VCaP (cell line): Measurements from ENCODE around the gene TM9SF3.

Source experiments
- H3K27ac ChIP-seq: fragments of 450-650 bp; 2 replicates; pipeline ENCODE4 v1.5.1; 2017
- CTCF ChIP-seq: fragments of 450-650 bp; conservative IDR thresholded peaks from 2 replicates; pipeline ENCODE4 v1.5.1; 2017; ENCODE audit warnings: mild to moderate bottlenecking, moderate library complexity

The TM9SF3 gene

GRCh38 chr10:96538683-96539082 is 48.1 kb downstream of the TM9SF3 start:
- TF ChIP-seq CTCF = no peak
- peak overlapping the region; percentile 83 for H3K27ac ChIP-seq

GRCh38 chr10:96536129-96536528 is 50.7 kb downstream of the TM9SF3 start:
- TF ChIP-seq CTCF = no peak
- peak overlapping the region; percentile 74 for H3K27ac ChIP-seq

- no peak for TF ChIP-seq CTCF
- H3K27ac ChIP-seq = peak overlapping the region; percentile 74
Observed at GRCh38 chr10:96532523-96532922, 54.3 kb downstream of the TM9SF3 start.

- H3K27ac ChIP-seq = peak overlapping the region; percentile 74
- TF ChIP-seq CTCF = no peak
Observed at GRCh38 chr10:96529634-96530279, 57.1 kb downstream of the TM9SF3 start.

GRCh38 chr10:96524741-96525140 is 62.1 kb downstream of the TM9SF3 start:
- H3K27ac ChIP-seq = no peak overlapping the region
- TF ChIP-seq CTCF = no peak

- no peak overlapping the region for H3K27ac ChIP-seq
- TF ChIP-seq CTCF = no peak
Observed at GRCh38 chr10:96517284-96517683, 69.5 kb downstream of the TM9SF3 start.

- no peak overlapping the region for H3K27ac ChIP-seq
- TF ChIP-seq CTCF = no peak
Observed at GRCh38 chr10:96516337-96516736, 70.5 kb downstream of the TM9SF3 start.
